ENCODE data around the gene TMEM150C. TPM values are rescaled to one million over a fixed set of nuclear protein-coding genes. Genes with fewer than 3 reads are reported as not detected.

Gene TMEM150C
- polyA plus RNA-seq, 10 donors: 2.1 to 5.6 (median 3.6) TPM

Other genes with a start within 250 kb of the TMEM150C start
- gene HNRNPD, start 188.0 kb downstream of the TMEM150C start, polyA plus RNA-seq (ENCODE audit: insufficient read length in 10 of 10): 100 to 1,000 TPM; 255 to 373 (median 304) TPM
- 100 to 1,000 TPM; 332 to 451 (median 383) TPM for gene HNRNPDL, start 131.5 kb downstream of the TMEM150C start, polyA plus RNA-seq (ENCODE audit: insufficient read length in 10 of 10)
- gene ENOPH1, start 131.4 kb downstream of the TMEM150C start, polyA plus RNA-seq (ENCODE audit: insufficient read length in 10 of 10): 10 to 100 TPM; 30.8 to 42.8 (median 33.6) TPM
- 10 to 100 TPM in 9 of 10 donors, 1 to 10 TPM in 1; 8.5 to 17.3 (median 11.9) TPM for gene SCD5, start 236.8 kb upstream of the TMEM150C start, polyA plus RNA-seq (ENCODE audit: insufficient read length in 10 of 10)

Data from muscle of back (tissue), 10 donors.